Loucy (cell line): ENCODE results near the gene STRN3.

Source experiments
- H2AFZ ChIP-seq: fragments of 200-600 bp; sonication (generic); 2 replicates; pipeline ENCODE4 v1.6.0; 2016; ENCODE audit warnings: antibody characterized with exemption, mild to moderate bottlenecking, low read length, moderate library complexity
- H3F3A ChIP-seq: fragments of 200-600 bp; 2 replicates; pipeline ENCODE4 v1.6.0; 2016; ENCODE audit warnings: antibody characterized with exemption, low read depth, mild to moderate bottlenecking
- H3K27me3 ChIP-seq: fragments of 200-600 bp; sonication (generic); 2 replicates; pipeline ENCODE4 v1.6.1; 2014; ENCODE audit warnings: low read length, mild to moderate bottlenecking; ENCODE audit not compliant: insufficient read depth, poor library complexity, severe bottlenecking
- H3K36me3 ChIP-seq: fragments of 200-600 bp; sonication (generic); 2 replicates; pipeline ENCODE4 v1.6.1; 2016; ENCODE audit warnings: low read length; ENCODE audit not compliant: insufficient read depth
- H3K4me1 ChIP-seq: fragments of 200-600 bp; sonication (generic); 2 replicates; pipeline ENCODE4 v1.5.1; 2014; ENCODE audit warnings: low read length, mild to moderate bottlenecking; ENCODE audit not compliant: insufficient read depth, poor library complexity, severe bottlenecking
- H3K4me2 ChIP-seq: fragments of 200-600 bp; sonication (generic); 2 replicates; pipeline ENCODE4 v1.6.0; 2014; ENCODE audit warnings: antibody characterized with exemption, low read length, low read depth, mild to moderate bottlenecking; ENCODE audit not compliant: poor library complexity, severe bottlenecking
- H3K4me3 ChIP-seq: fragments of 200-600 bp; sonication (generic); 2 replicates; pipeline ENCODE4 v1.5.1; 2014; ENCODE audit warnings: low read length, mild to moderate bottlenecking, mixed read lengths; ENCODE audit not compliant: poor library complexity, severe bottlenecking
- H3K79me2 ChIP-seq: fragments of 200-600 bp; sonication (generic); 2 replicates; pipeline ENCODE4 v1.6.1; 2014; ENCODE audit warnings: low read length; ENCODE audit not compliant: insufficient read depth
- H3K9ac ChIP-seq: fragments of 200-600 bp; sonication (generic); 2 replicates; pipeline ENCODE4 v1.6.0; 2014; ENCODE audit warnings: mild to moderate bottlenecking, low read depth, low read length, moderate library complexity; ENCODE audit not compliant: poor library complexity, severe bottlenecking
- H3K9me2 ChIP-seq: fragments of 200-600 bp; sonication (generic); replicated peaks from 2 replicates; pipeline ENCODE4 v1.6.1; 2016; ENCODE audit warnings: low read depth, low read length, mixed read lengths
- H3K9me3 ChIP-seq: fragments of 200-600 bp; sonication (generic); 2 replicates; pipeline ENCODE4 v1.6.1; 2014; ENCODE audit warnings: mild to moderate bottlenecking, antibody characterized with exemption, low read length, low read depth; ENCODE audit not compliant: insufficient read depth
- H4K20me1 ChIP-seq: fragments of 200-600 bp; sonication (generic); 2 replicates; pipeline ENCODE4 v1.6.0; 2014; ENCODE audit warnings: antibody characterized with exemption, low read length, mild to moderate bottlenecking; ENCODE audit not compliant: insufficient read depth, poor library complexity, severe bottlenecking
- CTCF ChIP-seq: fragments of 200-600 bp; sonication (generic); conservative IDR thresholded peaks from 2 replicates; pipeline ENCODE4 v1.5.1; 2014; ENCODE audit warnings: mild to moderate bottlenecking, antibody characterized with exemption, low read length
- EZH2phosphoT487 ChIP-seq: fragments of 200-600 bp; IDR thresholded peaks from 2 replicates; pipeline ENCODE4 v1.6.1; 2018; ENCODE audit warnings: antibody characterized with exemption, mild to moderate bottlenecking, moderate library complexity, borderline replicate concordance

STRN3 gene

GRCh38 chr14:30993071-30993470, 33.1 kb downstream of the STRN3 start:
- no peak for TF ChIP-seq CTCF
- no peak for TF ChIP-seq EZH2phosphoT487

GRCh38 chr14:30991408-30991807, 34.8 kb downstream of the STRN3 start:
- no peak overlapping the region for H3K4me2 ChIP-seq
- no peaks in the 10 kb centered on the region for H3K27me3 ChIP-seq
- peaks cover 11% of the 10 kb centered on the region for H3K4me1 ChIP-seq
- H2AFZ ChIP-seq: no peak overlapping the region
- H3K36me3 ChIP-seq: no peaks in the 10 kb centered on the region
- H3K9ac ChIP-seq: no peak overlapping the region
- peaks cover 64% of the 10 kb centered on the region for H4K20me1 ChIP-seq
- peaks cover 95% of the 10 kb centered on the region for H3K79me2 ChIP-seq
- no peaks in the 10 kb centered on the region for H3F3A ChIP-seq
- no peaks in the 10 kb centered on the region for H3K9me2 ChIP-seq
- no peak overlapping the region for H3K4me3 ChIP-seq
- TF ChIP-seq EZH2phosphoT487 (no peak), CTCF (no peak)
- H3K9me3 ChIP-seq: no peaks in the 10 kb centered on the region

More at GRCh38 chr14:30993071-30993470, 33.1 kb downstream of the STRN3 start:
- H3K9me3 ChIP-seq: peaks cover 3% of the 10 kb centered on the region; the same call in 1 of the 2 replicates
- H3K4me1 ChIP-seq: peaks cover 11% of the 10 kb centered on the region
- peaks cover 64% of the 10 kb centered on the region for H4K20me1 ChIP-seq
- peaks cover 98% of the 10 kb centered on the region for H3K79me2 ChIP-seq
- no peak overlapping the region for H3K9ac ChIP-seq
- no peak overlapping the region for H3K4me2 ChIP-seq
- H3K36me3 ChIP-seq: peaks cover 7% of the 10 kb centered on the region; the same call in 1 of the 2 replicates
- H3K9me2 ChIP-seq: no peaks in the 10 kb centered on the region
- no peak overlapping the region for H2AFZ ChIP-seq
- no peaks in the 10 kb centered on the region for H3F3A ChIP-seq
- no peaks in the 10 kb centered on the region for H3K27me3 ChIP-seq
- H3K4me3 ChIP-seq: no peak overlapping the region

- Histone ChIP-seq H4K20me1 (peaks cover 67% of the 10 kb centered on the region), H3K4me3 (no peak overlapping the region), H3K9me2 (no peaks in the 10 kb centered on the region), H3K9me3 (no peaks in the 10 kb centered on the region), H2AFZ (no peak overlapping the region), H3K27me3 (no peaks in the 10 kb centered on the region), H3K4me2 (no peak overlapping the region), H3K36me3 (no peaks in the 10 kb centered on the region), H3K4me1 (peaks cover 11% of the 10 kb centered on the region), H3K79me2 (peaks cover 95% of the 10 kb centered on the region), H3F3A (no peaks in the 10 kb centered on the region), H3K9ac (no peak overlapping the region)
- TF ChIP-seq CTCF: no peak
Observed at GRCh38 chr14:30990770-30991169, 35.4 kb downstream of the STRN3 start.
